ENCODE results near the gene PARP1.

GRCh38 chr1:226373376-226373775 lies 34.5 kb downstream of the PARP1 start:
- no peak for TF ChIP-seq CTCF (IDR thresholded peaks at IDR 0.05)
- TF ChIP-seq POLR2A (IDR thresholded peaks at IDR 0.05): no peak
